D721Med (cell line): Measurements from ENCODE around the gene RUFY2.

Experiments used
- DNase-seq: peaks from one replicate; pipeline ENCODE4 v3.0.0; 2011; ENCODE audit warnings: low spot score; ENCODE audit not compliant: insufficient read length
- FAIRE-seq: peaks from 2 replicates; lab custom pipeline; 2011; peaks lifted over from hg19 to GRCh38; lab: Jason Lieb, UNC
- CTCF ChIP-seq: IDR thresholded peaks from 2 replicates; pipeline ENCODE4 v1.5.1; 2012; ENCODE audit warnings: mild to moderate bottlenecking, control low read depth; ENCODE audit not compliant: insufficient read depth; ENCODE audit errors: missing control alignments

The RUFY2 gene

GRCh38 chr10:68364101-68364886, 42.8 kb downstream of the RUFY2 start:
- TF ChIP-seq CTCF, result no peak
- FAIRE-seq, result no peak
- DNase-seq, result no peak

GRCh38 chr10:68362590-68362989, 44.5 kb downstream of the RUFY2 start:
- TF ChIP-seq CTCF, result no peak
- no peak for FAIRE-seq
- DNase-seq, result no peak

- DNase-seq (no peak), FAIRE-seq (no peak)
- no peak for TF ChIP-seq CTCF
These were observed 47.9 kb downstream of the RUFY2 start for GRCh38 chr10:68359189-68359588.

GRCh38 chr10:68353537-68353936, 53.5 kb downstream of the RUFY2 start:
- FAIRE-seq, result no peak
- DNase-seq, result no peak
- no peak for TF ChIP-seq CTCF

- FAIRE-seq (no peak), DNase-seq (no peak)
- TF ChIP-seq CTCF, result peak; percentile 54
These were observed 58.8 kb downstream of the RUFY2 start for GRCh38 chr10:68348265-68348741.

- no peak for FAIRE-seq
- DNase-seq, result no peak
- no peak for TF ChIP-seq CTCF
These were observed 60.3 kb downstream of the RUFY2 start for GRCh38 chr10:68346774-68347173.

GRCh38 chr10:68345621-68346020, 61.5 kb downstream of the RUFY2 start:
- no peak for TF ChIP-seq CTCF
- FAIRE-seq, result peak; percentile 25
- DNase-seq, result no peak
